HG03460 (cell line): ENCODE data around the gene NAT16.
"Not testable (repeated sequence)": the region's sequence is repeated elsewhere in the genome, so short reads cannot be mapped to it uniquely, and the experiment has no call there.

ENCODE experiments used
- ATAC-seq: cut with Tn5 transposase; IDR thresholded peaks from one replicate; pipeline ENCODE4 v1.9.1; 2021; ENCODE audit not compliant: unreplicated experiment

Gene NAT16

GRCh38 chr7:101180130-101180755, at the start of gene NAT16:
Gene NAT16 (minus strand): TSS chr7:101180293. CDS start chr7:101174807, 5,486 bp downstream.
- ATAC-seq = no peak

DNA sequence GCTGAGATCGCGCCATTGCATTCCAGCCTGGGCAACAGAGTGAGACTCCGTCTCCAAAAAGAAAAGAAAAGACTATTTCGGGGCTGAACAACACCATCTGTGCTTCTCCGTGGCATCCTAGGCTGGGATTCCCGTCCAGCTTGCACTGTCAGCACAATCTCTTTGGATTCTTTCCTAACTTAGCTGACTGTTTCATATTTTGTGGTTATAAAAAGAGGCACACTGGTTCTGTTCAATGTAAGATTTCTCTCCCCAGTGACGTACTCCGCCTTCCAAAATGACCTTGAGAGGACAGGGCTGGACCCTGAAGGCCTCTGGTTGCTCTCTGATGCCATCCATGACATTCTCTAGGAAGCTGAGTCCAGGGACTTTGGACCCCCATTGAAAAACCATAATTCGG, 46.6 kb upstream of the NAT16 start:
- ATAC-seq = no peak

GRCh38 chr7:101225650-101226049, 45.6 kb upstream of the NAT16 start:
- ATAC-seq = no peak

DNA sequence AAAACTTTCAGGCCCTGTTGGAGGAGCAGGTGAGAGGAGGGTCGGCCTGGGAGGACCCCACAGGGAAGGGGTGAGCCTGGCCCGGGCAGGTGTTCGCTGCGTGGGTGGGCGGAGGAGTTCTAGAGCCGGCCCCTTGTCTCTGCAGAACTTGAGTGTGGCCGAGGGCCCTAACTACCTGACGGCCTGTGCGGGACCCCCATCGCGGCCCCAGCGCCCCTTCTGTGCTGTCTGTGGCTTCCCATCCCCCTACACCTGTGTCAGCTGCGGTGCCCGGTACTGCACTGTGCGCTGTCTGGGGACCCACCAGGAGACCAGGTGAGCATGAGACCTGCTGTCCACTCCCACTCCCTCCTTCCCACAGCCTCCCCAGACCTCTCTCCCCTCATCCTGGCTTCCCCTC, 43.4 kb upstream of the NAT16 start:
- no peak for ATAC-seq

- ATAC-seq = no peak
Measured at GRCh38 chr7:101222275-101222830, 42.3 kb upstream of the NAT16 start.

GRCh38 chr7:101220295-101220694, 40.2 kb upstream of the NAT16 start:
- ATAC-seq = no peak

DNA sequence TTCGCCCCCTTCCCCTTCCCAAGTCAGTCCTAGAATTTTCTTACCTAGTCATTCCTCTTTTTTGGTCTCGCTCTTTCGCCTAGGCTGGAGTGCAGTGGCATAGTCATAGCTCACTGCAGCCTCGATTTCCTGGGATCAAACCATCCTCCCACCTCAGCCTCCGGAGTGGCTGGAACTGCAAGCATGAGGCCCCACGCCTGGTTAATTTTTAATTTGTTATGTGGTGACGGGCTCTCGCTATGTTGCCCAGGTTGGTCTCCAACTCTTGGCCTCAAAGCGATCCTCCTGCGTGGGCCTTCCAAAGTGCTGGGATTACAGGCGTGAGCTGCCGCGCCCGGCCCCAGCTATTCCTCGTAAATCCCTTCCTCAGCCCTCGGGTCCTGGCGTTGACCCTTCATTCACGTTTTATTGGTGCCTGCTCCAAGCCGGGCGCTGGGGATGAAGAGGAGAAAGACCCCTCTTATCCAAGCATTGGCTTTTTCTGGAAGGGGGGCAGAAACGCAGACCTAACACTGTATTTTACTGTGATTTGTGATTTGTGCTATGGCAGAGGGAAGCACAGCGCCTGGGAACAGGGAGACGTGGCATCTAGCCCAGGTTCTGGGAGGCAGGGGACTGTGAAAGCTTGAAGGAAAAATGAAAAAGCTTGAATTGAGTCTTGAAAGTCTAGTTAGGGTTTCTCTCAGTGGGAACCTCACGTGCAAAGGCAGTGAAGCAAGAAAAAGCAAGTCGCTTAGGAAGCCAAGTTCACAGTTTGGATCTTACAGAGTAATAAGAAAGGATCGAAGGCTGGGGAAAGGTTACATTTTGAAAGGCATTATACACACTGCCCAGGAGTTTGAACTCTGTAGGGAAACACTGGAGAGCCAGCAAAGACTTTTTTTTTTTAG, 38.4 kb upstream of the NAT16 start:
- ATAC-seq = peak; percentile 8

- ATAC-seq = peak; percentile 61
Measured at GRCh38 chr7:101217388-101218235, 37.5 kb upstream of the NAT16 start, which contains the start of the genes PLOD3 and ZNHIT1. Gene PLOD3 (minus strand): TSS chr7:101217581. CDS start chr7:101217274, 307 bp downstream. Gene ZNHIT1 (plus strand): TSS chr7:101218165. CDS start chr7:101218196, 31 bp downstream.

- peak; percentile 18 for ATAC-seq
Measured at GRCh38 chr7:101216860-101217387, 36.8 kb upstream of the NAT16 start.

GRCh38 chr7:101216001-101216859, 36.1 kb upstream of the NAT16 start:
- ATAC-seq = no peak

DNA sequence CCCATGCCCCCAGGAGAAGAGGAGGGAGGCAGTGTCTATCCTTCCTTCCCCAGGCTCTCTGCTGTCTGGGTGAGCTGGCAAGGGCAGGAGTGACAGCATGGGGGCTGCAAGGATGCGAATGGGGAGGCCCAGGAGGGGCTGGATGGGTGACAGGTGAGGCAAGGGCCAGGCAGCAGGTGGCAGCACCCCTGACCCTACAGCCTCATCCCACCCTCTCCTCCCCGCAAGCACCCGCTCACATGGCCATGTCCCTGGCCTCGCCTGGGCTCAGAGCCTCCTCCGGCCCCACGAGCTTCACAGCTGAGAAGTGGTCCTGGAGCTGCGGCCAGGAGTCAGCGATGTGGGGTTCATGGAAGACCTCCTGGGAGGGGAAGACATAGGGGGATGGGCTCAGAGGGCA, 31.9 kb upstream of the NAT16 start:
- no peak for ATAC-seq

GRCh38 chr7:101211501-101211900, 31.4 kb upstream of the NAT16 start:
- ATAC-seq = no peak

- no peak for ATAC-seq
Measured at GRCh38 chr7:101210143-101210542, 30.1 kb upstream of the NAT16 start.

DNA sequence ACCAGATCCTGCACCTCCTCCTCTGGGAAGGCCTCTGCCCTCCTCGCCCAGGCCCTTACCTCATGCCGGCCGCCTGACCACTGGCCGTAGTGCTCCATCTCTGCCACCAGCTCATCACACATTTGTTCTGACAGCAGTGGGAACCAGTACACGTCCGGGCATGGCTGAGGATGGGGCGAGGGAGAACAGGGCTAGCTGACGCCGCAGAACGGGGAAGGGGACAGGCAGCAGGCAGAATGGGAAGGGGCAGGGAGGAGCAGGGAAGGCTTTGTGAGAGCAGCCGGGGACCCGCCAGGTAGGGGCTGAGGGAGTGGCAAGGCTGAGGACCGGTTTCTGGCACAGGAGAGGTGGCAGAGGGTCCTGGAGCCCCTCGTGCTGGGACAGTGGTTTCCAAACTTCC, 28.7 kb upstream of the NAT16 start:
- no peak for ATAC-seq

DNA sequence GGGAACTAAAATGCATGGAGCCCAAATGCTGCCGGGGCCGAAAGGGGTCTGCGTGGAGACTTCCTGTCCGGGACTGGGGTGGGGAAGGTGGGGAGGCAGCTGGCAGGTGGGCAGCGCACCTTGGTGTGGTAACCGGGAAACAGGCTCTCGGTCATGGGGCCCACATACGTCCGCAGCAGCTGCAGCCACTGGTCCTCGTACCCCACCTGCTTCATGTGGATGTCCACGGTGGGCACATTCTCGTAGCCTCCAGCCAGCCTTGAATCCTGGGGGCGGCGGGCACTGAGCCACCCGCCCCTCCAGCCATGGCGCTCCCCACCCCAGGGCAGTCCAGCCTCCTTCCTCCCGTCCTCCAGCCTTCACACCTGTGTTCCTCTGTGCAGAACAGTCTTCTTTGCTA, 27.4 kb upstream of the NAT16 start:
- no peak for ATAC-seq

GRCh38 chr7:101206665-101207042, 26.6 kb upstream of the NAT16 start:
- ATAC-seq = no peak

- ATAC-seq = no peak
Measured at GRCh38 chr7:101205901-101206664, 26.0 kb upstream of the NAT16 start.

DNA sequence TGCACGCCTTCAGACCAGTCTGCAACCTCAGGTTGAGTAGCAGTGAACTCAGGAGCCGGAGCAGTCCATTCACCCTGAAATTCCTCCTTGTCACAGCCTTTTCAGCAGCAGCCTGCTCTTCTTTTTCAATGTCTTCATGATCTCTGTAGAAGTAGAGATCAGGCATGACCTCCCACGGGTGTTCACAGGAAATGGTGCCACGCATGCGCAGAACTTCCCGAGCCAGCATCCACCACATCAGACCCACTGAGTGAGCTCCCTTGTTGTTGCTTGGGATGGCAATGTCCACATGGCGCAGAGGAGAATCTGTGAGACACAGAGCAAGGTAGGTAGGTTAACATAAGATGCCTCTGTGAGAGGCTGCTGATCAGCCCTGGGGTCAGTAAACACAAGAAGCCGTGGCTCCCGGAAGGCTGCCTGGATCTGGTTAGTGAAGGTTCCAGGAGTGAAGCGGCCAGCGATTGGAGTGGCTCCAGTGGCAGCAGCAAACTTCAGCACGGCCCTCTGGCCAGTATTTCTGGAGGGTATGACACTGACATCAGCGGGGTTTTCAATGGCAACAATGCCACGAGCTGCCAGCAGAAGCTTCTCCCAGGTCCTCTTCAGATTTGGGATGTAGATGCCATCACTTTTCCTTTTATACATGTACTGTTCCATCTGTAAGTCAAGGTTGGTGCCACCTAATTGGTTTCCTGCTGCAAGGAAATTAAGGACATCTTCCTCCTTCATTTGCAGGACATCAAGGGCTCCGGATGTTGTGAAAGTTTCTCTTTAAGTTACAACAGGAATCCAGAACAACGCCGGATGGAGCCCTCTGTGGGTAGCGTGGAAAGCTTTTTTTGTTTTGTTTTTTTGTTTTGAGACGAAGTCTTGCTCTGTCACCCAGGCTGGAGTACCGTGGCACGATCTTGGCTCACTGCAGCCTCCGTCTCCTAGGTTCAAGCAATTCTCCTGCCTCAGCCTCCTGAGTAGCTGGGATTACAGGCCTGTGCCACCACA, 23.9 kb upstream of the NAT16 start:
- ATAC-seq = not testable (repeated sequence)
